ACC112 (cell line): ENCODE data around the gene TXNRD1.

Source experiments
- H2AFZ ChIP-seq: fragments of 200-600 bp; sonication (generic); one replicate; pipeline ENCODE4 v1.6.0; 2017; ENCODE audit warnings: antibody characterized with exemption, low read length; ENCODE audit not compliant: unreplicated experiment
- H3K27ac ChIP-seq: fragments of 200-600 bp; sonication (generic); 2 replicates; pipeline ENCODE4 v1.5.1; 2014; ENCODE audit warnings: low read depth, mild to moderate bottlenecking, antibody characterized with exemption, low read length, moderate library complexity
- H3K27me3 ChIP-seq: fragments of 200-600 bp; sonication (generic); 2 replicates; pipeline ENCODE4 v1.6.1; 2014; ENCODE audit warnings: mild to moderate bottlenecking, antibody characterized with exemption, low read length, moderate library complexity, mixed read lengths; ENCODE audit not compliant: insufficient read depth
- H3K36me3 ChIP-seq: fragments of 200-600 bp; sonication (generic); 2 replicates; pipeline ENCODE4 v1.6.1; 2016; ENCODE audit warnings: mild to moderate bottlenecking, antibody characterized with exemption, low read length, moderate library complexity, mixed read lengths; ENCODE audit not compliant: insufficient read depth
- H3K4me1 ChIP-seq: fragments of 200-600 bp; sonication (generic); one replicate; pipeline ENCODE4 v1.6.1; 2016; ENCODE audit warnings: low read length, mixed read lengths; ENCODE audit not compliant: insufficient read depth, unreplicated experiment, control insufficient read depth
- H3K4me3 ChIP-seq: fragments of 200-600 bp; sonication (generic); 2 replicates; pipeline ENCODE4 v1.5.1; 2014; ENCODE audit warnings: mild to moderate bottlenecking, low read depth, low read length
- H3K79me2 ChIP-seq: fragments of 200-600 bp; sonication (generic); one replicate; pipeline ENCODE4 v1.6.0; 2016; ENCODE audit warnings: low read length; ENCODE audit not compliant: control insufficient read depth, unreplicated experiment, insufficient read depth

TXNRD1 gene

DNA sequence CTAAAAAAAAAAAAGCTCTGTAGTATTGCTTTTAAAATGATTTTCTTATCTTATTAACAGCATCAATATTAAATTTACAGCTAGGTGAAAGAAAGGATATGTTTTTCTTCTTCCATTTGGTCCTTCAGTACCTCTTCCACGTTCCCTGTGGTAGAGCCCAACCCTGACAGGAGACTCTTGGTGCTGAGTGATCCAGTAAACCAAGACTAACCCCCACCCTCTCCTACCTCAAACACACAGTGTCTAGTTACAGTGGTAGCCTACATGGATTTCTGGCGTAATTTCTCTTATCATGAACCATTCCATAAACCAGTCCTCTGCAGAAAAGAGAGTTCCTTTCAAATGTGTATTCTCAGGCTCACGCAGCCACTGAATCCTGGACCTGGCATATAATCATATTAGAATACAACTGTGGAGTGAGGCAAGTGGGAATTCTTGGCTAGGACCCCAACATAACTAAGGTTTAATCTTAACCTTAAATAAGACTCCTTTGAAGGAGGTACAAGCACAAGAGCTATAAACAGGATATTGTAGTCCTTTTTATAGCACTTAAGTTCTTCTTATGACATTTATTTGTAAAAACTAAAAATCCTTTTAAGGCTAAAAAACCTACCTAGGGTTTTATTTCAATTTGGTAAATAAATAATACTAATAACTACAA is 27.1 kb downstream of the TXNRD1 start:
- Histone ChIP-seq H2AFZ (no peak overlapping the region), H3K4me1 (no peaks in the 10 kb centered on the region)

GRCh38 chr12:104243551-104243950 is 28.0 kb downstream of the TXNRD1 start:
- Histone ChIP-seq H3K36me3 (no peaks in the 10 kb centered on the region), H3K4me1 (no peaks in the 10 kb centered on the region), H3K27me3 (no peaks in the 10 kb centered on the region), H3K27ac (no peak overlapping the region), H3K4me3 (no peak overlapping the region), H2AFZ (no peak overlapping the region), H3K79me2 (no peaks in the 10 kb centered on the region)

More for the DNA sequence above, 27.1 kb downstream of the TXNRD1 start:
- Histone ChIP-seq H3K27me3 (no peaks in the 10 kb centered on the region), H3K36me3 (no peaks in the 10 kb centered on the region), H3K4me3 (no peak overlapping the region), H3K79me2 (no peaks in the 10 kb centered on the region), H3K27ac (no peak overlapping the region)

GRCh38 chr12:104243971-104244370 is 28.4 kb downstream of the TXNRD1 start:
- Histone ChIP-seq H3K79me2 (no peaks in the 10 kb centered on the region), H2AFZ (no peak overlapping the region)

DNA sequence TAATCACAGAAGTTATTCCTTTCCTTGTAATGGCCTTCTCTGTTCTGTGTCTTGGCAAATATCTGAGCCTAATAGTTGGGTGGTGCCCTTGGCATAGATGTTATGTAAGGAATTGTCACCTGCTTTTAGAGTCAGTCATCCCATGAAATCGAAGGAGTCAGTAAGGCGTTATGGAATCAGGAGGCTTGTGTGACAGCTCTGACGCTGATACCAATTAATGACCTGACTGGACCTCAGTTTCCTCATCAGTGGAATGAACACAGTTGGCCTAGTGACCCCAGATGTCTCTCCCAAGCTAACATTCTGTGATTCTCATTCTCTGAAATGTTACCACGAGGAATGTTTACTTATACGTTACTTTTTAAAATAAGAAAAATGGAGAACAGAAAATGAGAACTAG is 32.1 kb downstream of the TXNRD1 start:
- no peaks in the 10 kb centered on the region for H3K36me3 ChIP-seq
- H2AFZ ChIP-seq, result no peak overlapping the region
- no peaks in the 10 kb centered on the region for H3K79me2 ChIP-seq
- no peaks in the 10 kb centered on the region for H3K27me3 ChIP-seq
- peaks cover 5% of the 10 kb centered on the region for H3K4me1 ChIP-seq
- H3K27ac ChIP-seq, result no peak overlapping the region
- H3K4me3 ChIP-seq, result no peak overlapping the region

More at GRCh38 chr12:104243971-104244370, 28.4 kb downstream of the TXNRD1 start:
- Histone ChIP-seq H3K36me3 (no peaks in the 10 kb centered on the region), H3K4me3 (no peak overlapping the region), H3K4me1 (no peaks in the 10 kb centered on the region), H3K27me3 (no peaks in the 10 kb centered on the region), H3K27ac (no peak overlapping the region)

DNA sequence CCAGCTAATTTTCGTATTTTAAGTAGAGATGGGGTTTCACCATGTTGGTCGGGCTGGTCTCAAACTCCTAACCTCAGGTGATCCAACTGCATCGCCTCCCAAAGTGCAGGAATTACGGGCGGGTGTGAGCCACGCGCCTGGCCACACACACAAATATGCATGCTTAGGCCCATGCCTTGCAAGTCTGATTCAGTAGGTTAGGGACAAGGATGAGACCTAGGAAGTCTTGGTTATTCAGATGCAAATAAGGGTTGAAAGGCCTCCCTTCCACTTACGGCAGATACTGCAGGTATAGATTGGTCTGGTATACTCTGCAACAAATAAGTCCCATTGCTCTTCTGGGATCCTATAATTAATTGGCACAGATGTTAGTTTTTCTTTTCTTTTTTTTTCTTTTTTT is 32.9 kb downstream of the TXNRD1 start:
- no peak overlapping the region for H3K4me3 ChIP-seq
- H3K27me3 ChIP-seq, result no peaks in the 10 kb centered on the region
- H3K36me3 ChIP-seq, result no peaks in the 10 kb centered on the region
- no peaks in the 10 kb centered on the region for H3K79me2 ChIP-seq
- no peak overlapping the region for H3K27ac ChIP-seq
- H2AFZ ChIP-seq, result no peak overlapping the region
- H3K4me1 ChIP-seq, result peaks cover 5% of the 10 kb centered on the region

- Histone ChIP-seq H3K27ac (no peak overlapping the region), H3K79me2 (no peaks in the 10 kb centered on the region), H3K27me3 (no peaks in the 10 kb centered on the region), H3K4me3 (no peak overlapping the region), H2AFZ (no peak overlapping the region), H3K4me1 (peaks cover 5% of the 10 kb centered on the region), H3K36me3 (no peaks in the 10 kb centered on the region)
These were observed 33.4 kb downstream of the TXNRD1 start for GRCh38 chr12:104249017-104249416.

DNA sequence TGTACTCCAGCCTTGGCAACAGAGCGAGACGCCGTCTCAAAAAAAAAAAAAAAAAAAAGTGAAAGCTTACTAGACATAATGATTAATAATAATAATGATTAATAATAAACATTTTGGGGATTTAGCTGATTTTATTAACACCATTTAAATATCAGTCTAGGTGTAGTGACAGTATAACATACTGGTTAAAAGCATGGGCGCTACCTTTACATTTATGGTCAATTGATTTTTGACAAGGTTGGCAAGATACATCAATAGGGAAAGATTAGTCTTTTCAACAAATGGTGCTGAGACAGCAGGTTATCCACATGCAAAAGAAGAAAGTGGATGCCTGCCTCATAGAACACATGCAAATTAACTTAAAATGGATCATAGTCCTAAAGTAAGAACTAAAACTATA is 34.3 kb downstream of the TXNRD1 start:
- Histone ChIP-seq H2AFZ (no peak overlapping the region), H3K27ac (no peak overlapping the region)

GRCh38 chr12:104250366-104251125 is 35.0 kb downstream of the TXNRD1 start:
- no peaks in the 10 kb centered on the region for H3K27me3 ChIP-seq
- no peak overlapping the region for H3K27ac ChIP-seq
- no peak overlapping the region for H3K4me3 ChIP-seq
- no peaks in the 10 kb centered on the region for H3K36me3 ChIP-seq
- no peak overlapping the region for H2AFZ ChIP-seq
- peaks cover 5% of the 10 kb centered on the region for H3K4me1 ChIP-seq
- H3K79me2 ChIP-seq, result no peaks in the 10 kb centered on the region

More for the DNA sequence above, 34.3 kb downstream of the TXNRD1 start:
- H3K36me3 ChIP-seq, result no peaks in the 10 kb centered on the region
- no peak overlapping the region for H3K4me3 ChIP-seq
- H3K4me1 ChIP-seq, result peaks cover 5% of the 10 kb centered on the region
- no peaks in the 10 kb centered on the region for H3K27me3 ChIP-seq
- no peaks in the 10 kb centered on the region for H3K79me2 ChIP-seq

DNA sequence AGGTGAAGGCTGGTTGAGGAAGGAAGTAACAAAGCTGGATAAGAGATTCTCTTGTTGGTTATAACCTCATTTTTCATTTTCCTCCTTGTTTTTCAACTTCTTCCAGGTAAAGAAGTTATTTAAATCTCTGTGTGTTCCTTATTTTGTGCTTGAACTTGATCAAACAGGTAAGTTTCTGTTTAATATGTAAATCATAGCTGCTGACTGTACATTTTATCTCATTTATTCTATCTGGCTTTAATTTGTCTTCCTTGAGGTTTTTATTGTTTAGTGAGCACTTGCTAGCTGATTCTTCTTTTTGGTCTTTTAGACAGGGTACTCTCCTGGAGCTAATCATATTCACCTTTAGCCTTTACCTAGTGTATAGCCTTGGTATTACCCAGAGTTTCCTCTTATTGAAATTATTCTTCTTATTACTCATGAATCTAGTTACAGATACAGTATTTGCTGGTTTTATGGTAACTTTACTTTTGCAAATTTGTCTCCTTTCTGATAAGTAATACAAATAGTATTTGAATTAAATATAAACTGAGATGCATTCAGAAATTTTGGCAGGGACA is 42.4 kb downstream of the TXNRD1 start:
- H3K4me1 ChIP-seq, result no peaks in the 10 kb centered on the region
- no peaks in the 10 kb centered on the region for H3K79me2 ChIP-seq
- no peak overlapping the region for H3K27ac ChIP-seq
- H3K27me3 ChIP-seq, result no peaks in the 10 kb centered on the region
- no peak overlapping the region for H2AFZ ChIP-seq
- H3K36me3 ChIP-seq, result no peaks in the 10 kb centered on the region
- no peak overlapping the region for H3K4me3 ChIP-seq

- Histone ChIP-seq H3K36me3 (no peaks in the 10 kb centered on the region), H3K27ac (no peak overlapping the region), H3K4me1 (peaks cover 4% of the 10 kb centered on the region), H2AFZ (no peak overlapping the region), H3K79me2 (no peaks in the 10 kb centered on the region), H3K4me3 (no peak overlapping the region), H3K27me3 (no peaks in the 10 kb centered on the region)
These were observed 43.0 kb downstream of the TXNRD1 start for GRCh38 chr12:104258476-104259067.
